Common myeloid progenitor, CD34-positive (primary cell): ENCODE results near the gene RIPOR3.

ENCODE experiments used
- CTCF ChIA-PET: fragments of 350-600 bp; sonication (Branson Sonifier 250); formaldehyde crosslinking; loops from one replicate; lab custom pipeline; 2021; ENCODE audit warnings: antibody characterized with exemption; lab: Charles Lee
- POLR2A ChIA-PET: fragments of 350-600 bp; sonication (Branson Sonifier 250); formaldehyde crosslinking; loops from one replicate; lab custom pipeline; 2021; ENCODE audit warnings: antibody characterized with exemption; lab: Charles Lee
- DNase-seq, 3 donors: peaks; one replicate each; pipeline versions ENCODE4 v3.0.0 to v3.0.0-alpha.2; 2013
- H3K27ac ChIP-seq, 2 experiments: 1 replicate in 1 of 2; 2 replicates in 1 of 2; pipeline ENCODE4 v1.7.0; 2013; ENCODE audit warnings: inconsistent platforms in 2 of 2, low read length in 2 of 2, mild to moderate bottlenecking in 2 of 2, low read depth in 1 of 2, moderate library complexity in 1 of 2; ENCODE audit not compliant: severe bottlenecking in 2 of 2, insufficient read depth in 1 of 2, poor library complexity in 1 of 2
- H3K27me3 ChIP-seq, 5 experiments: replicated peaks in 2 of 5; 1 replicate in 3 of 5; 2 replicates in 2 of 5; pipeline versions ENCODE4 v1.6.1 to v1.7.0; 2013; ENCODE audit warnings: low read length in 4 of 5, mild to moderate bottlenecking in 2 of 5, moderate library complexity in 2 of 5, inconsistent platforms in 1 of 5; ENCODE audit not compliant: insufficient read depth in 5 of 5, control insufficient read depth in 4 of 5
- H3K36me3 ChIP-seq, 4 experiments: 1 replicate in 2 of 4; 2 replicates in 2 of 4; pipeline versions ENCODE4 v1.6.1 to v1.7.0; 2013; ENCODE audit warnings: low read length in 3 of 4, control low read depth in 1 of 4, mild to moderate bottlenecking in 1 of 4; ENCODE audit not compliant: control insufficient read depth in 4 of 4, insufficient read depth in 4 of 4
- H3K4me1 ChIP-seq, 4 experiments: 1 replicate in 3 of 4; 2 replicates in 1 of 4; pipeline versions ENCODE4 v1.6.1 to v1.7.1; 2013; ENCODE audit warnings: low read length in 3 of 4, mild to moderate bottlenecking in 3 of 4, control low read depth in 1 of 4, inconsistent platforms in 1 of 4, moderate library complexity in 1 of 4; ENCODE audit not compliant: control insufficient read depth in 4 of 4, insufficient read depth in 4 of 4; ENCODE audit errors: control extremely low read depth in 1 of 4
- H3K4me3 ChIP-seq, 7 experiments: 1 replicate in 4 of 7; 2 replicates in 3 of 7; pipeline versions ENCODE4 v1.5.1 to v1.7.0; 2013; ENCODE audit warnings: mild to moderate bottlenecking in 7 of 7, low read length in 6 of 7, moderate library complexity in 6 of 7, inconsistent platforms in 2 of 7, low read depth in 2 of 7, control low read depth in 1 of 7; ENCODE audit not compliant: insufficient read depth in 4 of 7, control insufficient read depth in 1 of 7; ENCODE audit errors: extremely low read depth in 1 of 7
- H3K9me3 ChIP-seq, 5 experiments: 1 replicate in 4 of 5; 2 replicates in 1 of 5; pipeline versions ENCODE4 v1.6.1 to v1.7.1; 2013; ENCODE audit warnings: low read length in 4 of 5, mild to moderate bottlenecking in 2 of 5, inconsistent platforms in 1 of 5, low read depth in 1 of 5, moderate library complexity in 1 of 5; ENCODE audit not compliant: control insufficient read depth in 4 of 5, insufficient read depth in 2 of 5; ENCODE audit errors: control extremely low read depth in 1 of 5
- WGBS: methylation state at CpG from one replicate; pipeline ENCODE4 v1.1.5; 2013; ENCODE audit not compliant: insufficient coverage; 5-methylcytosine and 5-hydroxymethylcytosine counted together

The RIPOR3 gene

DNA sequence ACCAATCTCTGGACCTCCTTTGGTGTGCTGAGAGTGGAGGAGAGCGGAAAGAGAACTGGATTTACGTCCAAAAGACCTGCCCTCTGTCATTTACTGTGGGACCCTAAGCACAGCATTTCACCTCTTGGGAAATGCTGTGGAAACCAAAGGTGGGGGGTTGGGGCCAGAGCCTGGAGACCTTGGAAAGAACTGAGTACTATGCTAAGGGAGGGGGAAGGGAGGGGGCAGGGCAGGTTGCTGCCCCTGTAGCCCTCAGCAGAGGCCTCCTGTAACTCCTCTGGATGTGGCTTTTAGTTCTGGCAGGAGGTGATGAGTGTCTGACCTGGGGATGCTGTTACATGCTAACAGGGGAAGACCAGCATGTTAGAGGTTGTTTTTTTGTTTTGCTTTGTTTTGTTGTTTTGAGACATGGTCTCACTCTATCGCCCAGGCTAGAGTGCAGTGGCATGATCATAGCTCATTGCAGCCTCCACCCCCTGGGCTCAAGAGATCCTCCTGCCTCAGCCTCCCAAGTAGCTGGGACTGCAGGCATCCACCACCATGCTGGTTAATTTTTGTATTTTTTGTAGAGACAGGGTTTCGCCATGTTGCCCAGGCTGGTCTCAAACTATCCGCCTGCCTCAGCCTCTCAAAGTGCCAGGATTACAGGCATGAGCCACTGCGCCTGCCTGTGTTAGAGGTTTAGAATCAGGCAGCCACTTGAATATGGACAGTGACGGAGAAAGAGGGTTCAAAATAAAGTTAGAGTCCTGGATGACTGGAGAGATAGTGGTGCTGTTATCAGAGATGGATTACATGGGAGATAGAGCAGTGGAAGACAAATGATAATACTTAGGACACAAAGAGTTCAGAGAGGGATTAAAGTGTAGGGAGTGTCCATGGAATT is 21.7 kb upstream of the RIPOR3 start:
- Histone ChIP-seq H3K27me3 (peaks cover 0 to 3% (median 0%) of the 10 kb centered on the region in 5 experiments), H3K4me3 (no peak overlapping the region), H3K27ac (no peak overlapping the region), H3K4me1 (no peaks in the 10 kb centered on the region), H3K36me3 (no peaks in the 10 kb centered on the region), H3K9me3 (no peaks in the 10 kb centered on the region)
- POLR2A ChIA-PET, result no interaction called here
- CTCF ChIA-PET, result interaction anchor here (0.7 to 1.7 kb wide), 10 partner anchors 17 to 89 kb away, joined by 3 to 5 read pairs (median 3); no protein-coding TSS in a partner anchor
- WGBS, result 97% methylated on average over 5 of the region's 7 CpGs
- no peak for DNase-seq

DNA sequence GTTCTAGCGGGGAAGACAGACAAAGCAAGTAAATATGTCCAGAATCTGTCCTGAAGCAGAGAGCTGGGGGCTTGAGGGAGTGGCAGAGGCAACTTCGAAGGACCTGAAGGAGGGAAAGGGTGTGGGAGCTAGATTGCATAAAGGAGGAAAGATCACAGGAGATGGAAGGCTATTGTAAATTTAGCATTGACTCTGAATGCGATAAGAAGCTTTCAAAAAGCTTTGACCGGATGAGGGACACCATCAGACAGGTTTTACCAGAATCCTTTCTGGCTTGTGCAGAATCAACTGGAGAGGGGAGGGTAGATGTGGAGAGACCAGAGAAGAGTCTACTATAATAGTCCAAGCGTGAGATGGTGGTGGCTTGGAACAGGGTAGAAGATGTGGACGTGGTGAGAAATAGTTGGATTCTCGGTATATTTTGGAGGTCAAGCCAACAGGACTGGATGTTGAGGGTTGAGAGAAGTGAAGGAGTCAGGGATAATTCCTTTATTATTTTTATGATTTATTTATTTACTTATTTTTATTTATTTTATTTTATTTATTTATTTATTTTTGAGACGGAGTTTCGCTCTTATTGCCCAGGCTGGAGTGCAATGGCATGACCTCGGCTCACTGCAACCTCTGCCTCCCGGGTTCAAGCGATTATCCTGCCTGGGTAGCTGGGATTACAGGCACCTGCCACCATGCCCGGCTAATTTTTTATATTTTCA is 19.9 kb upstream of the RIPOR3 start:
- 96% methylated on average over 9 of the region's 13 CpGs for WGBS
- POLR2A ChIA-PET, result no interaction called here

DNA sequence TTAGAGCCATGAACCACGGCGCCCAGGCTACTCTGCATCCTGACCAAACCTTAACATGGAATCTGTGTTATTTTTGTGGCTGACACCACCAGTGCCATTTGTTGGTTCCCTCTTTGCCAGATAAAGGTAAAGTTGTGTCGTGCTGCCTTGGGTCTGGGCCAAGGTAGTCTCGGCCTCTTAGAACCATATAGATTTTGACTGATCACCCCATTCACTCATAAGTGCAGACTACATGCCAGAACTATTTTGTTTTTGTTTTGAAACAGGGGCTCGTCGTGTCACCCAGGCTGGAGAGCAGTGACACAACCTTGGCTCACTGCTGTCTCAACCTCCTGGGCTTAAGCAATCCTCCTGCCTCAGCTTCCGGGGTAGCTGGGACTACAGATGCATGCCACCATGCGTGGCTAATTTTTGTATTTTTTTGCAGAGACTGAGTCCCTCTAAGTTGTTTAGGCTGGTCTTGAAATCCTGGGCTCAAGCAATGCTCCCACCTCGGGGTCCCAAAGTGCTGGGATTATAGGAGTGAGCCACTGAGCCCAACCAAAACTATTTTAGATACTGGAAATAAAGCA is 19.2 kb upstream of the RIPOR3 start:
- Histone ChIP-seq H3K4me3 (no peak overlapping the region), H3K27ac (no peak overlapping the region), H3K9me3 (no peaks in the 10 kb centered on the region), H3K4me1 (no peaks in the 10 kb centered on the region), H3K36me3 (no peaks in the 10 kb centered on the region), H3K27me3 (peaks cover 0 to under 1% (median 0%) of the 10 kb centered on the region in 5 experiments)
- DNase-seq, result no peak
- POLR2A ChIA-PET, result no interaction called here
- CTCF ChIA-PET, result interaction anchor here (1.3 to 1.7 kb wide), 2 partner anchors 18 to 84 kb away, joined by 3 to 5 read pairs; no protein-coding TSS in a partner anchor
- 100% methylated on average over 7 of the region's 9 CpGs for WGBS

More for the DNA sequence above, 19.9 kb upstream of the RIPOR3 start:
- peaks cover 0 to 3% (median 0%) of the 10 kb centered on the region in 5 experiments for H3K27me3 ChIP-seq
- no peaks in the 10 kb centered on the region for H3K4me1 ChIP-seq
- CTCF ChIA-PET, result interaction anchor here (0.9 to 1.7 kb wide), 4 partner anchors 11 to 85 kb away, joined by 3 to 5 read pairs (median 3); no protein-coding TSS in a partner anchor
- no peaks in the 10 kb centered on the region for H3K36me3 ChIP-seq
- no peak for DNase-seq
- no peaks in the 10 kb centered on the region for H3K9me3 ChIP-seq
- no peak overlapping the region for H3K4me3 ChIP-seq
- no peak overlapping the region for H3K27ac ChIP-seq

DNA sequence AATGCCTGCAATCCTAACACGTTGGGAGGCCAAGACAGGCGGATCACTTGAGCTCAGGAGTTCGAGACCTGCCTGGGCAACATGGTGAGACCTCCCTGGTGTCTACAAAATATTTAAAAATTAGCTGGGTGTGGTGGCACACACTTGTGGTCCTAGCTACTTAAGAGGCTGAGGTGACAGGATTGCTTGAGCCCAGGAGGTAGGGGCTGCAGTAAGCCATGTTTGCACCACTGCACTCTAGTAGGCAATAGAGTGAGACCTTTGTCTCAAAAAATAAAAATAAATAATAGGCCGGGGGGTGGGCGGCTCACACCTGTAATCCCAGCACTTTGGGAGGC is 18.3 kb upstream of the RIPOR3 start:
- H3K27me3 ChIP-seq, result no peaks in the 10 kb centered on the region
- no peak overlapping the region for H3K4me3 ChIP-seq
- no peaks in the 10 kb centered on the region for H3K36me3 ChIP-seq
- H3K4me1 ChIP-seq, result no peaks in the 10 kb centered on the region
- no peak for DNase-seq
- WGBS, result 92% methylated on average over 5 of the region's 5 CpGs
- POLR2A ChIA-PET, result no interaction called here
- no peak overlapping the region for H3K27ac ChIP-seq
- CTCF ChIA-PET, result no interaction called here
- no peaks in the 10 kb centered on the region for H3K9me3 ChIP-seq

DNA sequence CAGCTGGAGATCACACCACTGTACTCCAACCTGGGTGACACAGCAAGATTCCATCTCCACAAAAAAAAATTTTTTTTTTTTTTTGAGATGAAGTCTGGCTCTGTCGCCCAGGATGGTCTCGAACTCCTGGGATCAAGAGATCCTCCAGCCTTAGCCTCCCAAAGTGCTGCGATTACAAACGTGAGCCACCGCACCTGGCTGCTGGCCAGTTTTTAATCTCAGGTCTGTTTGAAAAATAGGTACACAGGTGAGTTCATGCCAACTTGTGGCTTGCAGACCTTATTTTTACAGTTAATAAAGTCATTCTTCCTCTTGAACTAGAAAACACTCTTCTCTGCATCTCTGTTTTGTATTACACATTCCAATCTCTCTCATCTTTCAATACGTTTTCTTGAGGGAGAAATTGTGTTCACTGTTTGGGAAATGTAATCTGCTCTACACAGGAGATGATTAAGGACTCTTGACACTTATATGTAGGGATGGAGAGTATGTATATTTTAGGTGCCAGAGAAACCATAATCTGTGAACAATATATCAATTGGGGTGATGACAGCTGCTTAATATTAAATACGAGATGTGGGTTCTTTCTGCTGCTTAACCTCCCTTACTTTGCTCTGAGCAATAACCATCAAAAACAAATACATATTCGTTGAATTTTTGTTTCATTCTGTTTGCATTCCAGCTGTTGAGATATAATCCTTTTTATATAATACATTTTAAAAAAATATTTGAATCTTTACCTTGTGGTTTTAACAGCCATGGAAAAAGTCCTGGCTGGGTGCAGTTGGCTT is 17.7 kb upstream of the RIPOR3 start:
- WGBS, result 100% methylated on average over 3 of the region's 8 CpGs
- no peaks in the 10 kb centered on the region for H3K27me3 ChIP-seq
- H3K9me3 ChIP-seq, result no peaks in the 10 kb centered on the region
- H3K4me3 ChIP-seq, result no peak overlapping the region
- CTCF ChIA-PET, result no interaction called here
- no peaks in the 10 kb centered on the region for H3K36me3 ChIP-seq
- POLR2A ChIA-PET, result no interaction called here
- H3K4me1 ChIP-seq, result no peaks in the 10 kb centered on the region
- DNase-seq, result no peak
- H3K27ac ChIP-seq, result no peak overlapping the region

DNA sequence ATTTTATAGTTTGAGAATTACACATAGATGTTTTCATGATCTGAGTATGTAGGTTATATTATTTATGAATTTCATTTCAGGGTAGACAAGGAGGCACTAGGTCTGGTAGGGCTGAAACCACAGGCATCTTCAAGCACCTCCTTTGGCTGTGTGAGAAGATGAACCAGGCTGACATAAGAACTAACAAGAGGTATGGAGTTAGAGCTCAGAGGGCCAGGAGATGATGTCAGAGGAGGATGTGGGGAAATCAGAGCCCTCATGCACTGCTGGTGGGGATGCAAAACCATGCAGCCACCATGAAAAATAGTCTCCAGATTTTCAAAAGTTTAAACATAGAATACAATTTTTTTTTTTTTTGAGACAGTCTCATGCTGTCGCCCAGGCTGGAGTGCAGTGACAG is 13.6 kb upstream of the RIPOR3 start:
- ChIA-PET POLR2A (no interaction called here), CTCF (interaction anchor here (0.7 to 1.1 kb wide), 3 partner anchors 9 to 96 kb away, joined by 3 read pairs; no protein-coding TSS in a partner anchor)
- WGBS, result 100% methylated on average over 1 of the region's 1 CpG
- Histone ChIP-seq H3K4me3 (no peak overlapping the region), H3K27ac (no peak overlapping the region), H3K36me3 (no peaks in the 10 kb centered on the region), H3K9me3 (no peaks in the 10 kb centered on the region), H3K27me3 (no peaks in the 10 kb centered on the region), H3K4me1 (no peaks in the 10 kb centered on the region)
- no peak for DNase-seq
